Cardiac septum (tissue), 1 donor: ENCODE data around the gene RUNX1. TPM values are rescaled to one million over a fixed set of nuclear protein-coding genes. Genes with fewer than 3 reads are reported as not detected.

Experiments used
- DNase-seq: peaks from one replicate; pipeline ENCODE4 v3.0.0-alpha.2; 2020; ENCODE audit warnings: low spot score
- intact Hi-C: fragments of 100-400 bp; cut with DNase I; formaldehyde crosslinking; loops from one replicate; pipeline ENCODE4 v1.14.0; 2022
- total RNA-seq: library from RNA; stranded (reverse); fragmentation: NEBNext Ultra II Directional; extraction: Animal tissue kit (Norgen Biotek cat#: 25700); gene quantifications from one replicate; pipeline ENCODE4 v1.2.1, GENCODE V29; 2021
- donor health status: DM: no; HTN: no; CAD: no.

The RUNX1 gene
- total RNA-seq, 1 donor from 2014 or later, result 21.6 TPM

- intact Hi-C loops, result loop anchor here (5.0 kb wide), 2 partner anchors 511 to 951 kb away; no protein-coding TSS in a partner anchor
- no peak for DNase-seq
These were observed 157.5 kb downstream of the RUNX1 start for GRCh38 chr21:34891613-34891943.

- peak; percentile 84 for DNase-seq
- intact Hi-C loops, result loop anchor here (5.0 kb wide), 2 partner anchors 511 to 951 kb away; no protein-coding TSS in a partner anchor
These were observed 158.1 kb downstream of the RUNX1 start for GRCh38 chr21:34890724-34891612.

- intact Hi-C loops, result loop anchor here (5.0 kb wide), 2 partner anchors 512 to 952 kb away; no protein-coding TSS in a partner anchor
- DNase-seq, result no peak
These were observed 158.7 kb downstream of the RUNX1 start for GRCh38 chr21:34890470-34890723.

- DNase-seq, result peak; percentile 91
- intact Hi-C loops, result loop anchor here (2.0 to 10.0 kb wide), 8 partner anchors 143 to 1045 kb away; no protein-coding TSS in a partner anchor
These were observed 159.2 kb downstream of the RUNX1 start for GRCh38 chr21:34889676-34890469.

GRCh38 chr21:34889320-34889675 is 159.8 kb downstream of the RUNX1 start:
- intact Hi-C loops, result loop anchor here (2.0 to 10.0 kb wide), 6 partner anchors 142 to 1046 kb away; no protein-coding TSS in a partner anchor
- DNase-seq, result peak; percentile 77

GRCh38 chr21:34888569-34889319 is 160.4 kb downstream of the RUNX1 start:
- DNase-seq, result peak; percentile 96
- intact Hi-C loops, result loop anchor here (2.0 to 10.0 kb wide), 6 partner anchors 141 to 1046 kb away; no protein-coding TSS in a partner anchor

- DNase-seq, result peak; percentile 88
- intact Hi-C loops, result loop anchor here (2.0 to 10.0 kb wide), 6 partner anchors 141 to 1047 kb away; no protein-coding TSS in a partner anchor
These were observed 161.2 kb downstream of the RUNX1 start for GRCh38 chr21:34887725-34888568.

- no peak for DNase-seq
- intact Hi-C loops, result loop anchor here (5.0 to 10.0 kb wide), 5 partner anchors 140 to 1048 kb away; no protein-coding TSS in a partner anchor
These were observed 162.0 kb downstream of the RUNX1 start for GRCh38 chr21:34887105-34887442.

GRCh38 chr21:34886240-34887104 is 162.6 kb downstream of the RUNX1 start:
- peak; percentile 81 for DNase-seq
- intact Hi-C loops, result loop anchor here (5.0 to 10.0 kb wide), 5 partner anchors 139 to 1048 kb away; no protein-coding TSS in a partner anchor

GRCh38 chr21:34885626-34886239 is 163.4 kb downstream of the RUNX1 start:
- DNase-seq, result no peak
- intact Hi-C loops, result loop anchor here (5.0 to 10.0 kb wide), 5 partner anchors 138 to 1049 kb away; no protein-coding TSS in a partner anchor

- DNase-seq, result no peak
- intact Hi-C loops, result loop anchor here (5.0 to 10.0 kb wide), 5 partner anchors 138 to 1050 kb away; no protein-coding TSS in a partner anchor
These were observed 164.0 kb downstream of the RUNX1 start for GRCh38 chr21:34885125-34885524.

GRCh38 chr21:34884346-34884929 is 164.7 kb downstream of the RUNX1 start:
- intact Hi-C loops, result loop anchor here (10.0 kb wide), 2 partner anchors 620 to 1050 kb away; no protein-coding TSS in a partner anchor

GRCh38 chr21:34883491-34884271 is 165.4 kb downstream of the RUNX1 start:
- intact Hi-C loops, result loop anchor here (10.0 kb wide), 2 partner anchors 621 to 1051 kb away; no protein-coding TSS in a partner anchor
- no peak for DNase-seq

More at GRCh38 chr21:34884346-34884929, 164.7 kb downstream of the RUNX1 start:
- DNase-seq, result no peak

- no peak for DNase-seq
- intact Hi-C loops, result loop anchor here (10.0 kb wide), 2 partner anchors 622 to 1052 kb away; no protein-coding TSS in a partner anchor
These were observed 166.4 kb downstream of the RUNX1 start for GRCh38 chr21:34882719-34883131.

GRCh38 chr21:34881839-34882371 is 167.2 kb downstream of the RUNX1 start:
- no peak for DNase-seq
- intact Hi-C loops, result loop anchor here (10.0 kb wide), 2 partner anchors 623 to 1053 kb away; no protein-coding TSS in a partner anchor
